HG02870 (cell line): Measurements from ENCODE around the gene RALGAPA2.
A peak's percentile ranks its signal among the peaks of the same experiment; 100 is the strongest.

Source experiments
- ATAC-seq: cut with Tn5 transposase; IDR thresholded peaks from one replicate; pipeline ENCODE4 v1.9.1; 2021; ENCODE audit warnings: mild to moderate bottlenecking, moderate library complexity; ENCODE audit not compliant: unreplicated experiment

The RALGAPA2 gene

GRCh38 chr20:20712474-20713243, at the start of gene RALGAPA2:
Gene RALGAPA2, minus strand, starts transcription at chr20:20712644. Its CDS starts 164 bp downstream, at chr20:20712480.
- ATAC-seq: peak; percentile 93

GRCh38 chr20:20761301-20761700, 48.9 kb upstream of the RALGAPA2 start:
- ATAC-seq: no peak

- no peak for ATAC-seq
Observed at GRCh38 chr20:20759132-20759531, 46.7 kb upstream of the RALGAPA2 start.

- ATAC-seq: no peak
Observed at GRCh38 chr20:20755674-20756319, 43.4 kb upstream of the RALGAPA2 start.

GRCh38 chr20:20755231-20755630, 42.8 kb upstream of the RALGAPA2 start:
- no peak for ATAC-seq

GRCh38 chr20:20754714-20755113, 42.3 kb upstream of the RALGAPA2 start:
- ATAC-seq: no peak

- no peak for ATAC-seq
Observed at GRCh38 chr20:20752712-20753111, 40.3 kb upstream of the RALGAPA2 start.

GRCh38 chr20:20747298-20747697, 34.9 kb upstream of the RALGAPA2 start:
- no peak for ATAC-seq

- no peak for ATAC-seq
Observed at GRCh38 chr20:20744170-20744725, 31.8 kb upstream of the RALGAPA2 start.

GRCh38 chr20:20743511-20744169, 31.2 kb upstream of the RALGAPA2 start:
- peak; percentile 58 for ATAC-seq

GRCh38 chr20:20741087-20742045, 28.9 kb upstream of the RALGAPA2 start:
- no peak for ATAC-seq

GRCh38 chr20:20740541-20740940, 28.1 kb upstream of the RALGAPA2 start:
- ATAC-seq: no peak

- no peak for ATAC-seq
Observed at GRCh38 chr20:20737158-20737557, 24.7 kb upstream of the RALGAPA2 start.

GRCh38 chr20:20736303-20736702, 23.9 kb upstream of the RALGAPA2 start:
- ATAC-seq: no peak

- ATAC-seq: no peak
Observed at GRCh38 chr20:20734475-20734948, 22.1 kb upstream of the RALGAPA2 start.

- no peak for ATAC-seq
Observed at GRCh38 chr20:20733943-20734342, 21.5 kb upstream of the RALGAPA2 start.

- no peak for ATAC-seq
Observed at GRCh38 chr20:20732641-20733040, 20.2 kb upstream of the RALGAPA2 start.

GRCh38 chr20:20731945-20732296, 19.5 kb upstream of the RALGAPA2 start:
- ATAC-seq: no peak

GRCh38 chr20:20731000-20731944, 18.8 kb upstream of the RALGAPA2 start:
- ATAC-seq: no peak
